Keratinocyte (primary cell): ENCODE measurements around the gene CCDC66. TPM values are rescaled to one million over a fixed set of nuclear protein-coding genes. Genes with fewer than 3 reads are reported as not detected.
A peak's percentile ranks its signal among the peaks of the same experiment; 100 is the strongest.

Experiments
- DNase-seq: peaks from one replicate; pipeline ENCODE4 v3.0.0-alpha.2; 2011; ENCODE audit warnings: low read depth, missing footprints, low spot score
- FAIRE-seq: peaks from 2 replicates; lab custom pipeline; 2011; peaks lifted over from hg19 to GRCh38; lab: Jason Lieb, UNC
- H2AFZ ChIP-seq: 2 replicates; pipeline ENCODE4 v1.6.0; 2012; ENCODE audit warnings: low read length, control low read depth, inconsistent platforms; ENCODE audit not compliant: control insufficient read depth
- H3K27ac ChIP-seq: 2 replicates; pipeline ENCODE4 v1.5.1; 2011; ENCODE audit warnings: low read length; ENCODE audit not compliant: control insufficient read depth, insufficient read depth
- H3K27me3 ChIP-seq: 3 replicates; pipeline ENCODE4 v1.6.0; 2011; ENCODE audit warnings: low read length; ENCODE audit not compliant: control insufficient read depth, insufficient read depth; ENCODE audit errors: extremely low read depth
- H3K36me3 ChIP-seq, 2 experiments: 2 replicates in 1 of 2; 3 replicates in 1 of 2; pipeline ENCODE4 v1.5.1; 2011; ENCODE audit warnings: low read length in 2 of 2, mild to moderate bottlenecking in 1 of 2; ENCODE audit not compliant: control insufficient read depth in 2 of 2, insufficient read depth in 2 of 2; ENCODE audit errors: extremely low read depth in 1 of 2
- H3K4me1 ChIP-seq: 3 replicates; pipeline ENCODE4 v1.5.1; 2011; ENCODE audit warnings: low read length; ENCODE audit not compliant: control insufficient read depth, insufficient read depth; ENCODE audit errors: extremely low read depth
- H3K4me2 ChIP-seq: 3 replicates; pipeline ENCODE4 v1.6.0; 2011; ENCODE audit warnings: low read depth, low read length; ENCODE audit not compliant: control insufficient read depth, insufficient read depth; ENCODE audit errors: extremely low read depth
- H3K4me3 ChIP-seq, 3 experiments: fragments of 200-600 bp in 1 of 3; sonication (generic) in 1 of 3; 2 replicates in 2 of 3; 3 replicates in 1 of 3; pipeline ENCODE4 v1.5.1; 2011 to 2016; ENCODE audit warnings: low read length in 3 of 3, mild to moderate bottlenecking in 3 of 3, control low read depth in 2 of 3, inconsistent platforms in 1 of 3, low read depth in 1 of 3, mixed read lengths in 1 of 3, mixed run types in 1 of 3, moderate library complexity in 1 of 3; ENCODE audit not compliant: control insufficient read depth in 2 of 3, insufficient read depth in 2 of 3; ENCODE audit errors: extremely low read depth in 1 of 3
- H3K79me2 ChIP-seq: 2 replicates; pipeline ENCODE4 v1.6.0; 2012; ENCODE audit warnings: low read length; ENCODE audit not compliant: control insufficient read depth, insufficient read depth
- H3K9ac ChIP-seq: 3 replicates; pipeline ENCODE4 v1.6.0; 2011; ENCODE audit warnings: low read length; ENCODE audit not compliant: control insufficient read depth, insufficient read depth; ENCODE audit errors: extremely low read depth
- H3K9me1 ChIP-seq: 3 replicates; pipeline ENCODE4 v1.6.0; 2011; ENCODE audit warnings: low read length; ENCODE audit not compliant: control insufficient read depth, insufficient read depth; ENCODE audit errors: extremely low read depth
- H3K9me3 ChIP-seq: 2 replicates; pipeline ENCODE4 v1.5.1; 2012; ENCODE audit warnings: low read depth, low read length; ENCODE audit not compliant: control insufficient read depth
- H4K20me1 ChIP-seq: 3 replicates; pipeline ENCODE4 v1.6.0; 2011; ENCODE audit warnings: low read length; ENCODE audit not compliant: control insufficient read depth, insufficient read depth; ENCODE audit errors: extremely low read depth
- CTCF ChIP-seq, 3 experiments: IDR thresholded peaks in 1 of 3; conservative IDR thresholded peaks in 1 of 3; optimal IDR thresholded peaks in 1 of 3; 2 replicates in 2 of 3; 3 replicates in 1 of 3; pipeline versions ENCODE3 to v1.5.1; 2011; ENCODE audit warnings: low read length in 3 of 3, mild to moderate bottlenecking in 3 of 3, moderate library complexity in 2 of 3, control low read depth in 1 of 3, inconsistent platforms in 1 of 3; ENCODE audit not compliant: insufficient read depth in 2 of 3; ENCODE audit errors: extremely low read depth in 1 of 3
- EZH2 ChIP-seq: IDR thresholded peaks from one replicate; pipeline ENCODE4 v1.6.1; 2012; ENCODE audit warnings: inconsistent platforms, mild to moderate bottlenecking, low read length, moderate library complexity
- dilution Hi-C: fragments of 300-500 bp; cut with MboI; formaldehyde crosslinking; loops from one replicate; pipeline ENCODE4 v1.7.0; 2020; ENCODE audit warnings: low sequenced_read_pairs; ENCODE audit not compliant: extremely low pct_ligation_motif_present
- polyA plus RNA-seq, 5 experiments: library from polyadenylated mRNA; depleted of rRNA in 3 of 5; stranded (reverse) in 3 of 5; stranded (forward) in 1 of 5; unstranded in 1 of 5; fragments of >200 nt; gene quantifications; 1 replicate in 1 of 5; 2 replicates in 3 of 5; 3 replicates in 1 of 5; pipeline versions ENCODE4 v1.2.1 to v1.2.3, GENCODE V29; 2011 to 2012; ENCODE audit warnings: missing spikeins in 2 of 5, low read depth in 1 of 5, low replicate concordance in 1 of 5

CCDC66 gene
- polyA plus RNA-seq, 1 donor (not counting 4 experiments of a cell fraction or from before 2014, with no cell fraction given) = 11.3 TPM

- Histone ChIP-seq H3K36me3 (peaks cover 7% of the 10 kb centered on the region in 2 experiments), H3K9me3 (no peaks in the 10 kb centered on the region), H3K9me1 (no peaks in the 10 kb centered on the region), H4K20me1 (no peaks in the 10 kb centered on the region), H3K27ac (no peak overlapping the region), H3K4me2 (no peak overlapping the region), H2AFZ (no peak overlapping the region), H3K27me3 (no peaks in the 10 kb centered on the region), H3K9ac (no peak overlapping the region), H3K4me3 (no peak overlapping the region), H3K79me2 (no peaks in the 10 kb centered on the region), H3K4me1 (no peaks in the 10 kb centered on the region)
- TF ChIP-seq CTCF (optimal IDR thresholded peaks at IDR 0.05 in 1 of 3, IDR thresholded peaks at IDR 0.05 in 1 of 3, conservative IDR thresholded peaks at IDR 0.05 in 1 of 3; ENCODE audit: extremely low read depth in 1 of 3, insufficient read depth in 2 of 3, low read length in 3 of 3) = no peak
- TF ChIP-seq EZH2 = no peak
- DNase-seq = no peak
- dilution Hi-C loops = no loop called here
- FAIRE-seq = peak; percentile 46
Measured at GRCh38 chr3:56629451-56629850, 72.5 kb downstream of the CCDC66 start.

DNA sequence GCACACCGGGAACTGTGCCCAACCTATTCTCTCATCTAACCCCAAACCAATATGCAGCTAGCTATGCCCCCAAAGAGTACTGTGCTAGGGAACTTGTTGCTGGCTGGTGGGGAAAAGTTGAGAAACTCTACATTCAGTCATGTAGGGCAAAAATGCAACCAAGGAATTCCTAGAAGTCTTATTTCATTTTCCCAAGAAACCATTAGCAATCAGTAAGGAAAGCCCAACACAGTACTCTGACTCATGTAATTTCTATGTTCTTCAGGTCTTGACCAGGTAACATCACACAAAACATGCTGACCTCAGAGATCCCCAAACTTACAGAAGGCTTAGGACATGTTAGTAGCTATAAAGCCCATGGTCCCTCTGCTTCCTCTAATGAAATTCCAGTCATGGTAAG lies 74.0 kb downstream of the CCDC66 start:
- no peak overlapping the region for H3K27ac ChIP-seq
- no peak for FAIRE-seq
- H3K4me2 ChIP-seq = no peak overlapping the region
- H3K9ac ChIP-seq = no peak overlapping the region
- H3K4me3 ChIP-seq = no peak overlapping the region
- no peaks in the 10 kb centered on the region for H4K20me1 ChIP-seq
- no peaks in the 10 kb centered on the region for H3K79me2 ChIP-seq
- DNase-seq = no peak
- H3K9me1 ChIP-seq = no peaks in the 10 kb centered on the region
- H3K4me1 ChIP-seq = no peaks in the 10 kb centered on the region
- H3K9me3 ChIP-seq = no peaks in the 10 kb centered on the region
- dilution Hi-C loops = no loop called here
- H2AFZ ChIP-seq = no peak overlapping the region
- TF ChIP-seq CTCF (optimal IDR thresholded peaks at IDR 0.05 in 1 of 3, IDR thresholded peaks at IDR 0.05 in 1 of 3, conservative IDR thresholded peaks at IDR 0.05 in 1 of 3; ENCODE audit: extremely low read depth in 1 of 3, insufficient read depth in 2 of 3, low read length in 3 of 3) (no peak), EZH2 (no peak)
- peaks cover 7% of the 10 kb centered on the region in 2 experiments for H3K36me3 ChIP-seq
- no peaks in the 10 kb centered on the region for H3K27me3 ChIP-seq
